Fibroblast of skin of scalp (primary cell): ENCODE measurements around the gene GLO1. TPM values are rescaled to one million over a fixed set of nuclear protein-coding genes. Genes with fewer than 3 reads are reported as not detected.

Source experiments
- DNase-seq: peaks from one replicate; pipeline ENCODE4 v3.0.0-alpha.2; 2013
- polyA plus RNA-seq, 2 experiments: library from polyadenylated mRNA; unstranded; fragments of 120-200 nt; gene quantifications; one replicate each; pipeline ENCODE4 v1.2.1, GENCODE V29; 2013; ENCODE audit not compliant: insufficient read length in 2 of 2

The GLO1 gene
- polyA plus RNA-seq (2013, experiment 1 of 2; ENCODE audit: insufficient read length): 112 TPM
- 118 TPM for polyA plus RNA-seq (2013, experiment 2 of 2; ENCODE audit: insufficient read length)

DNA sequence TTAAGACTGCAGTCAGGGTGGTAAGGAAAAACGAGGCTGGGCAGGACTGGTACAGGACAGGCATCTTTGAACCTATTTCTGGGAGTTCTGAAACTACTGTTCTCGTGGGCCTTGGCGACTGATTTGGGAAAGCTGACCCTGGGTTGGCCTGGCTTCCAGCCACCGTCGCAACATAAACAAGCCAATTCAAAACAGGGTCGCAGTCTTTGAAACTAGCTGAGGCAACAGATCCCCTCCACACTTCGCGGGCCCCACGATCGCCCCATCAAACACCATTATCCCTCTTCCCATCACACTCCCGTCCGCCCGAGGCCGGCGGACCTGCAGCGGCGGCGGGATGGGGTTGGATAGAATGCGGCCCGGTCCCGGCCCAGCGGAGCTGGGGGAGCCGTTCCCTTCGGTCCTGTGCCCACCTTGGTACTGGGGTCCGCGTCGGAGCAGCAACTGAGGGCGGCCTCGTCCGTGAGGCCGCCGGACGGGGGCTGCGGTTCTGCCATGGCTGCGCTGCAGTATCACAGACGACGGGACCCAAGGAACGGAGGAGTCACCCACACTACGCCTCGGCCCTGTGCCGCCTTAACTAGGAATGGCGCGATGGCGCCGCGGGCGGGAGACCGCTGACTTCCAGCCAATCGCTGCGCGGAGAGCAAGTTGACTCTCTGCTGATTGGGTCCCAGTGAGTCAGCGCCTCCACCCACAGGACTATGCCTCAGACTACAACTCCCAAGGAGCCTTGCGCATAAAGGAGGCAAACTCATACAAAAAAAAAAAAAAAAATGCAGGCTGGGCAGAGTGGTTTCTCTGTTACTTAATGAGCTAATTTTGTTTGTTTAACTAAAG lies at the start of gene GLO1:
Gene GLO1, minus strand, starts transcription at position 588 of the 840 bp plus-strand sequence. Its CDS starts 91 bp downstream, at position 497.
- DNase-seq: peak; percentile 99

GRCh38 chr6:38750968-38751615 lies 48.1 kb upstream of the GLO1 start:
- DNase-seq: no peak

DNA sequence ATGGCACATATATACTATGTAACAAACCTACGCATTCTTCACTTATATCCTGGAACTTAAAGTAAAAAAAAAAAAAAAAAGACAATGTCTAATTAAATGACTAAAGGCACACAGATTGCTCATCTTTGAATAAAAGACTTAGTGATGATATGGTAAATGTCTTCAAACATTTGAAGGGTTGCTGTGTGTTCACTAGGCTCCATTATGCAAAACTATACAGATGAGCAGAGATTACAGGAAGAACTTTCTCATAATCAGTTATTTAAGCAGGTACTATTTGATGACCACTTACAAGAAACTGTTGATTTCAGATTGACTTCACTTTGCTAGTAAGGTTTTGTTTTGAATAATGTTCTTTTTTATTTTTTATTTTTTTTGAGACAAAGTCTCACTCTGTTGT lies 46.5 kb upstream of the GLO1 start:
- DNase-seq: no peak

GRCh38 chr6:38739532-38739931 lies 36.6 kb upstream of the GLO1 start:
- DNase-seq: no peak

DNA sequence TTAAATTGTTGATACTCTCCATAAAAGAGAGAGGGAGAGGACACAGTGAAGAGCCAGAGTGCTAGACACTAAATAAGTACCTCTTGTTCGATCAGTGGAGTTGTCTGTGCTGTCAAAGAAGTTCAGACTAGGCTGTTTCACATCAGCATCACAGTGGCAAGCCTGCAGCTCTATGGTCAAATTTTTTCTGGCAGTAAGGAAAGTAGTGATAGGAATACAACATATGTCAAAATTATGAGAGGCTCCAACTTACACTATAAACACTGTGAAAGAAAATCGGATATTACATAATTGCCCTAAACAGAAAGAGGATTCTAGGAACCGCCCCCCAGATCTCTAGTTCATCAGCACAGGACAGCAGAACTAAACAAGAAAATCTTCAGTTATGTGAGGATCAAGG lies 35.3 kb upstream of the GLO1 start:
- DNase-seq: no peak

DNA sequence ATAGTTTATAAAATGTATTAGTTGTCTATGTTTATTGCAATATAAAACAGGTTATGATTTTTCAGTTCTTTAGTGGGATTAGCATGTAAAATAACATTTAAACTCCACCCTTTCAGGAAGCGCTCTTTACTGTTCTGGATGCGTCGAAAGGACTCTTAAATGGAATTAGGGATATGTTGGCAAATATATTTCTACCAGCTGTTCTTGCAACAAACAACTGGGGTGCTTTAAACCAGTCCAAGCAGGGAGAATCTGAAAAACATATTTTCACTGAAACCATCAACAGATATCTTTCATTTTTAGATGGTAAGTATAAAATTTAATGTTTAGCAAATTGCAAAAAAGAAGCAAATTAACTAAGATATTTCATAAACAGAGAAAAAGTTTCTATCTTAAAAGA lies 34.0 kb upstream of the GLO1 start:
- no peak for DNase-seq

DNA sequence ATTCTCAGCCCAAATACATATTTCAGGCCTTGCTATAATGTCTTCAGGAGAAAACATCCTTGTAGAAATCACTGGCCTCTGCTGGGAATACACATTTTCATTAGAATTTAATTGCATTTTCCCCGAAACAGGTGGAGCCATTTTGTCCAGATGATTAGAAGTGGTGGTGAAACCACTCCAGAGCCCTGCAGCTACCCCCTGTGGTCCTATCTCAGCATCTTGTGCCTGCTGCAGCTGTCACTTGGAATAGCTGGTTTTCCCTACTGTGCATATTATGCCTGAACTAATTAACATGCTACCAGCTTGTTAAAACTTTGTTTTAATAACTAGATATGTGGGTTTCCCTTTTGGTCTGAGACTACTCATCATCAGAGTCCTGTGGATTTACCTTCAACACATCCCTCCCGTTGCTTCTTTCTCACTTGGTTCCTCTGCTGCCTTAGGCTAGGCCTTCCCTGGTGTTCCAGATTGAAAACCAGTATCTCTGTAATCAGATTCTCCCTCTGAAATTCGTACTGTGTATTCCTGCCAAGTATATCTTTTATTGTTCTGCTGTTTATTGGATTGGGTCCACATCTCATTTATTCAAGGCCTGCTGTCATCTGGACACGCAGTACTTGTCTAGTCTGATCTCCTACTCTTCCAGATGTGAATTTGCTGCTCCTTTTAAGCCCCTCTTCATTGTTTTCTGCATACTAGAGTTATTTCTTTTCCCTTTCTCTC lies 27.4 kb upstream of the GLO1 start:
- DNase-seq: no peak

DNA sequence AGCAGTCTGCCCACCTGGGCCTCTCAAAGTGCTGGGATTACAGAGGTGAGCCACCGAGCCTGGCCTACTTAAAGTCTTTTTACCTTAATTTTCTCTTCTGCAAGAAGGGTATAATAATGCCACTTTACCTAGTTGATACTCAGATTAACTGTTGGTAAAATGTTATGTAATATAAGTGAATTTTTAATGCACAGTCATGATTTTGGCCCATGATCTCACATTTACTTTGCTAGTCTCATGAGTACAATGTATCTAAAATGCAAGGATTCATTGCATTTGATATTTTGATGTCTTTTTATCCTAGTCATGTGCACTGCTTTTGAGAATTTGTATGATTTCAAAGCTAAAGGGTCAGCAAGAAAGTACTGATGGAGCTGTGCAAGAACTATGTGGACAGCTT lies 25.3 kb upstream of the GLO1 start:
- no peak for DNase-seq

- no peak for DNase-seq
Observed at GRCh38 chr6:38725414-38726183, 22.7 kb upstream of the GLO1 start.

DNA sequence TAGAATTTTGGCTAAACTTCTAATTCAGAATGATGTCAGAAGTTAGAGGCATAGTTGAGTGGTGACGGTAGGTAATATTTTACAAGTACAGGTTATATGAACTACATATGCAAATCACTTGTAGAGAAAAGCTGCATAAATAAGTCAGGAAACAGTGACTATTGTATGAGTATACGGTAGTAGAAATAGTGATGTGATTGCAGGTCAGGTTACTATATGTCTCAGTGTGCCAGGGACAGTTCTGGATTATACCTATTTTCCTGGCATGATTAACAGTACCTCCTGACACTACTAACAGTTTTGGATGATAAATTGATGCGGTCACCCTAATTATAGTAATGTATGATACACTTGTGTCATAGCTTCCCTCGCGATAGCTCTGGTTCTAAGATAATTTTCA lies 21.4 kb upstream of the GLO1 start:
- no peak for DNase-seq

GRCh38 chr6:38723783-38724182 lies 20.8 kb upstream of the GLO1 start:
- DNase-seq: no peak

DNA sequence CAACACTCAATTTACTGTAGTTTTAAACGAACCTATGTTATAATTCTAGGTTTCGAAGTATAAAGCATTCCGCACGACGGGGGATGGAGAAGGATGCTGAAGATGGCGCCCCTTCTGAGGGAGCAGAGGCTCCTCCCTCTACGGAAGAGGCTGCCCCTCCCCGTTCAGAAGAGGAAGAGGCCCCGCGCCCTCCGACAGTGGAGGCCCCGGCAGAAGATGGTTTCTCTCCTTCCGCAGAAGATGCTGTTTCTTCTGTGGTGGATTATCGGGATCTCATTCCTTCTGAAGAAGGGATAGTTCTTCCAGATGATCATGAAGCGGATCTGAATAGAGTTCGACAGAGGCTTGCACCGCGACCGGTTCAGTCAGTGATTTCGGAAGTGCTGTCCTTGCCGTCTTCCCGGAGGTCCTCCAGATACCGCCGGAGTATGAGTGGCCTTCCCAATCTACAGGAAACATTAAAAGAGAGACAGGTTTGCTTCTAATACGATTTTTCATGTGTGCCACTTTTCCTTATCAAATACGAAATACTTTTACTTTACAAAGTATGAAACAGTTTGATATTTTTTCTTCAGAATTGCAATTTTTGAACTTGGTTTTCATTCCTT lies 19.9 kb upstream of the GLO1 start:
- no peak for DNase-seq

DNA sequence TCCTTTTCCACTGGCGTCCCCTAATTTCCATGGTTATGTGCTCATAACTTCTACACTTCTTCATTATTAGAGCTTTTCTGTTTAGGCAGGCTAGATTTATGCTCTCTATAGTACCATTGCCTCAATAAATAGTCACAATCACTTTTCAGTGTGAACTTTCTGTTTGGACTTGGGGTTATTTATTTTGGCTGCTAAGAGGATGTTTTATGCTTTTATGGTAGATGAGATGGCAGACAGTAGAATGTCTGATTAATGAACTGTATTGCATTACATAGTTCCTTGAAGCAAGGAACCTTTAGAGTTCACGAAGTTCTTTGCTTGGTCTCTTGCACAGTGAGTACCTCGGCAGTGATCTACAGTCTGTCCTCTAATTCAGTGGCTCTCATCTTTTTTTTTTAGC lies 19.1 kb upstream of the GLO1 start:
- no peak for DNase-seq

DNA sequence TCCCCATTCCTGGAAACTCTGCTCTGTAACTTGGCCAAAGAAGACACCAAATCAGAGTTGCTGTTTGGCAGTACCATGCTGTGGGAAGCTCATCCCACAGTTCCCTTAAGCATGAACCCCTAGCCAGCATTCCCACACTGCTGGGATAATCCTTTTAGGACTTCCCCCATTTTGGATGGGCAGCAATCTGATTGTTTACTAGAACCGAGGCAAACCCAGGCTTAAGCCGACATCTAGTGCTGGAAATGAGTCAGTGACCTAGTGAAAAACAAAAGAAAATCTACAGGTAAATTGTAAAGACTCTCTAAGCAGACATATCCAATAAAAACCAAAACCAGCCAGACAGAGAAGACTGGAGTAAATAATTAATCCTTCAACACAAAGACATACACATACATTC lies 17.4 kb upstream of the GLO1 start:
- DNase-seq: no peak

- no peak for DNase-seq
Observed at GRCh38 chr6:38719358-38719757, 16.4 kb upstream of the GLO1 start.

DNA sequence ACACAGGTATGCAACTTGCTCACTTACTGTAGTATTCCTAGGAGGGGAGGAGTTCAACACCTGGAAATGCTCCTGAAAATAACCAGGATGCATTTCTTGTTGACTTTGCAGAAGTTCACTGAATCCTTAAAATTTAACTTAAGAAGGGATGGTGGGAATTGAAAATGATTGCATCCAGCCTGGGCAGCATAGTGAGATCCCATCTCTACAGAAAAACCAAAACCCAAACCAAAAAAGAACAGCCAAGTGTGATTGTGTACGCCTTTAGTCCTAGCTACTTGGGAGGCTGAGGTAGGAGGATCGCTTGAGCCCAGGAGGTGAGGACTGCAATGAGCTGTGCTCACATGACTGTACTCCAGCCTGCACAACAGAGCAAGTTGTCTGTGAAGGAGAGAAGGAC lies 13.9 kb upstream of the GLO1 start:
- DNase-seq: no peak

- no peak for DNase-seq
Observed at GRCh38 chr6:38715016-38715689, 12.2 kb upstream of the GLO1 start, which contains the start of gene DNAH8. Gene DNAH8 (plus strand): TSS chr6:38715311. CDS start chr6:38722810, 7,499 bp downstream.

GRCh38 chr6:38714239-38715015 lies 11.5 kb upstream of the GLO1 start:
- DNase-seq: no peak

DNA sequence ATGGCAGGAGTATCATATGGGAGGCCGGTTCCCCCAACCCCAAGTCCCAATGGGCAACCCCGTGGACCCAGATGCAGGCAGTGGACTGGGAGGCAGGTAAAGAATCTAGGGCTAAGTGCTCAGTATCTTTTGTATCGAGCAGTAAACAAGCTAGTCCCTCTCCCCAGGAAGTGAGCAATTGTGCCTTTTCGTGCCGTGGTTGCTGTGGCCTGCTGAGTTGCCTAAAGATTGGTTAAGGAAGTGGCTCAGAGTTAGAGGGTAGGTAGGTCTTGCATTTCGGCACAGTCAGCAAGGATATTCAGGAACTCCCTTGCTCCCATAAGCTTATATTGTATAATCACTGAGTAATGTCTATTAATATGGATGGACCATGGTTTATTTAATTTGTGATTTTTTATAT lies 10.9 kb upstream of the GLO1 start:
- no peak for DNase-seq

DNA sequence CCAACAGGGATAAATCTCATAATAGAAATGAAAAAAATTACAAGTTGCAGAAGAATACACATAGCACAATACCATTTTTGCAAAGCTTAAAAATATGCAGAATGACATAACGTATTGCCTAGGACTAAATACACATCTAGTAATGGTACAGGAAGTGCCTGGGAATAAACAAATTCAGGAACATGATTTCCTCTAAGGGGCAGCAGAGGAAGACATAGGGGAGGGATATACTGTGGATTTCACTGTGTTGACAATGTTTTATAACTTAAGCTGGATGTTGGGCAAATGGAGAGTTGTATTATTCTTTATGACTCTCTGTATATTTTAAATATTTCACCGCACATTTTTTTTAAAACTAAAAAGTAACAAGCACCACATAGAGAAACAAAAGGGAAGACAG lies 5.6 kb upstream of the GLO1 start:
- no peak for DNase-seq

DNA sequence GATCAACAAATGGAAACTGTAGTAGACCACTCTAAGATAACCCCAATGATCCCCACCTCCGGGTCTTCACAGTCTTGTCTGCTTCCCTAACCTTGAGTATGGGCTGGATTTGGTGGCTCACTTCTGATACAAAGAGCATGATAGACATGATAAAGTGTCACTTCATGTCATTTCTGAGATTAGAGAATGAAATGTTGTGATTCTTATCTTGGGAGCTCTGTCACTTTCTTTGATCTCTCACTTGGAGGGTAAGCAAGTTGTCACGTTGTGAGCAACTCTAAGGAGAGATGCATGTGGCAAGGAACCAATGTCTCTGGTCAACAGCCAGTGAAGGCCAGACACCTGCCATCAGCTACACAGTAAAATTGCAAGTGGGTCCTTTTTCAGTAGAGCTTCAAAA lies 3.0 kb upstream of the GLO1 start:
- no peak for DNase-seq
